H9 (cell line): ENCODE measurements around the gene NEMP2. TPM values are rescaled to one million over a fixed set of nuclear protein-coding genes. Genes with fewer than 3 reads are reported as not detected.

Experiments
- DNase-seq: peaks from one replicate; pipeline ENCODE4 v3.0.0-alpha.2; 2017
- H2AFZ ChIP-seq: one replicate; pipeline ENCODE4 v1.6.1; 2013; ENCODE audit warnings: mild to moderate bottlenecking, low read length, control low read depth, moderate library complexity
- H2AK5ac ChIP-seq: 2 replicates; pipeline ENCODE4 v1.6.1; 2013; ENCODE audit warnings: low read length, control low read depth, mixed read lengths; ENCODE audit not compliant: insufficient read length
- H2BK120ac ChIP-seq: one replicate; pipeline ENCODE4 v1.6.1; 2013; ENCODE audit warnings: low read depth, mild to moderate bottlenecking, low read length, control low read depth, inconsistent platforms; ENCODE audit not compliant: poor library complexity, severe bottlenecking
- H2BK12ac ChIP-seq: 2 replicates; pipeline ENCODE4 v1.6.1; 2013; ENCODE audit warnings: low read length, control low read depth, mixed read lengths, low read depth; ENCODE audit not compliant: insufficient read length
- H2BK15ac ChIP-seq: 2 replicates; pipeline ENCODE4 v1.6.1; 2013; ENCODE audit warnings: low read depth, low read length, control low read depth
- H2BK20ac ChIP-seq: one replicate; pipeline ENCODE4 v1.6.1; 2013; ENCODE audit warnings: low read depth, mild to moderate bottlenecking, low read length, control low read depth, inconsistent platforms; ENCODE audit not compliant: poor library complexity, severe bottlenecking
- H2BK5ac ChIP-seq: 2 replicates; pipeline ENCODE4 v1.6.1; 2013; ENCODE audit warnings: low read length, control low read depth, mixed read lengths; ENCODE audit not compliant: insufficient read length
- H3K14ac ChIP-seq: 2 replicates; pipeline ENCODE4 v1.6.1; 2013; ENCODE audit warnings: low read length, control low read depth; ENCODE audit not compliant: insufficient read depth
- H3K18ac ChIP-seq: 2 replicates; pipeline ENCODE4 v1.6.1; 2013; ENCODE audit warnings: low read depth, mild to moderate bottlenecking, mixed read lengths, low read length, control low read depth; ENCODE audit not compliant: insufficient read length
- H3K23ac ChIP-seq: 2 replicates; pipeline ENCODE4 v1.6.1; 2013; ENCODE audit warnings: low read length, control low read depth, mixed read lengths, low read depth; ENCODE audit not compliant: insufficient read length
- H3K23me2 ChIP-seq: 2 replicates; pipeline ENCODE4 v1.6.1; 2013; ENCODE audit warnings: low read depth, mild to moderate bottlenecking, mixed read lengths, low read length, control low read depth; ENCODE audit not compliant: insufficient read length, poor library complexity, severe bottlenecking
- H3K27ac ChIP-seq: 2 replicates; pipeline ENCODE4 v1.5.1; 2013; ENCODE audit warnings: low read length, control low read depth, mixed read lengths, low read depth; ENCODE audit not compliant: insufficient read length
- H3K27me3 ChIP-seq: 2 replicates; pipeline ENCODE4 v1.6.1; 2013; ENCODE audit warnings: low read length, control low read depth, inconsistent platforms; ENCODE audit not compliant: insufficient read depth
- H3K4ac ChIP-seq: 2 replicates; pipeline ENCODE4 v1.6.1; 2013; ENCODE audit warnings: low read depth, mild to moderate bottlenecking, control low read depth, inconsistent platforms, low read length, moderate library complexity
- H3K4me1 ChIP-seq: 2 replicates; pipeline ENCODE4 v1.6.1; 2013; ENCODE audit warnings: low read length, control low read depth, inconsistent platforms; ENCODE audit not compliant: insufficient read depth
- H3K4me2 ChIP-seq: 2 replicates; pipeline ENCODE4 v1.6.1; 2013; ENCODE audit warnings: low read length, control low read depth, mixed read lengths; ENCODE audit not compliant: insufficient read length, insufficient read depth
- H3K56ac ChIP-seq: 2 replicates; pipeline ENCODE4 v1.6.1; 2013; ENCODE audit warnings: low read depth, mild to moderate bottlenecking, mixed read lengths, low read length, control low read depth; ENCODE audit not compliant: insufficient read length
- H3K79me1 ChIP-seq: 2 replicates; pipeline ENCODE4 v1.6.1; 2013; ENCODE audit warnings: low read depth, mild to moderate bottlenecking, moderate library complexity, low read length, control low read depth, inconsistent platforms; ENCODE audit not compliant: insufficient read depth, poor library complexity, severe bottlenecking
- H3K79me2 ChIP-seq: 2 replicates; pipeline ENCODE4 v1.6.1; 2013; ENCODE audit warnings: low read length, control low read depth, inconsistent platforms; ENCODE audit not compliant: insufficient read depth
- H3K9ac ChIP-seq: 2 replicates; pipeline ENCODE4 v1.6.1; 2013; ENCODE audit warnings: low read length, control low read depth, mixed read lengths; ENCODE audit not compliant: insufficient read length; ENCODE audit errors: extremely low read depth
- H3K9me3 ChIP-seq: one replicate; pipeline ENCODE4 v1.6.1; 2013; ENCODE audit warnings: low read depth, low read length, inconsistent platforms; ENCODE audit not compliant: control insufficient read depth
- H3T11ph ChIP-seq: one replicate; pipeline ENCODE4 v1.6.1; 2013; ENCODE audit warnings: mild to moderate bottlenecking, low read length, control low read depth, inconsistent platforms
- H4K20me1 ChIP-seq: one replicate; pipeline ENCODE4 v1.6.1; 2013; ENCODE audit not compliant: control insufficient read depth, insufficient read length, insufficient read depth
- H4K5ac ChIP-seq: 2 replicates; pipeline ENCODE4 v1.6.1; 2013; ENCODE audit warnings: low read depth, mild to moderate bottlenecking, mixed read lengths, low read length, control low read depth; ENCODE audit not compliant: insufficient read length
- H4K8ac ChIP-seq: replicated peaks from 2 replicates; pipeline ENCODE4 v1.6.1; 2013; ENCODE audit warnings: low read length, control low read depth, mixed read lengths, low read depth; ENCODE audit not compliant: insufficient read length
- H4K91ac ChIP-seq: 2 replicates; pipeline ENCODE4 v1.6.1; 2013; ENCODE audit warnings: low read depth, mild to moderate bottlenecking, moderate library complexity, mixed read lengths, low read length, control low read depth; ENCODE audit not compliant: insufficient read length
- H3K27ac Mint-ChIP-seq, 3 experiments: 2 replicates in 2 of 3; 3 replicates in 1 of 3; pipeline ENCODE4 v1.8.0; 2020 to 2021; ENCODE audit warnings: mixed read lengths in 3 of 3, mild to moderate bottlenecking in 1 of 3, moderate library complexity in 1 of 3
- H3K27me3 Mint-ChIP-seq: 2 replicates; pipeline ENCODE4 v1.8.0; 2021; ENCODE audit warnings: low read depth, mild to moderate bottlenecking, moderate library complexity, mixed read lengths
- H3K36me3 Mint-ChIP-seq, 3 experiments: 2 replicates in 2 of 3; 3 replicates in 1 of 3; pipeline ENCODE4 v1.8.0; 2020 to 2021; ENCODE audit warnings: low read depth in 3 of 3, mixed read lengths in 3 of 3; ENCODE audit not compliant: insufficient read depth in 1 of 3
- H3K4me1 Mint-ChIP-seq, 2 experiments: 2 replicates each; pipeline ENCODE4 v1.8.0; 2020; ENCODE audit warnings: mixed read lengths in 2 of 2
- H3K4me3 Mint-ChIP-seq, 2 experiments: 2 replicates in 1 of 2; 3 replicates in 1 of 2; pipeline ENCODE4 v1.8.0; 2020 to 2021; ENCODE audit warnings: mild to moderate bottlenecking in 2 of 2, mixed read lengths in 2 of 2, moderate library complexity in 1 of 2
- H3K9me3 Mint-ChIP-seq, 2 experiments: 2 replicates in 1 of 2; 3 replicates in 1 of 2; pipeline ENCODE4 v1.8.0; 2020; ENCODE audit warnings: mild to moderate bottlenecking in 2 of 2, mixed read lengths in 2 of 2, moderate library complexity in 1 of 2
- CTCF ChIP-seq: fragments of 200-600 bp; sonication (generic); conservative IDR thresholded peaks from 3 replicates; pipeline ENCODE4 v1.8.0; 2021; ENCODE audit warnings: antibody characterized with exemption, mild to moderate bottlenecking
- whole genome bisulfite sequencing: extraction: QIAGEN DNeasy Blood & Tissue Kit; methylation state at CpG from one replicate; pipeline ENCODE4 v1.1.7; 2013; ENCODE audit warnings: missing lambda C conversion rate, low lambda C conversion rate, mixed read lengths; ENCODE audit not compliant: insufficient read length; ENCODE audit errors: extremely low coverage; 5-methylcytosine and 5-hydroxymethylcytosine counted together
- total RNA-seq: library from RNA; stranded (reverse); gene quantifications from 2 replicates; pipeline ENCODE4 v1.2.1, GENCODE V29; 2021

NEMP2 gene
- total RNA-seq, 1 experiment from 2014 or later: 5.3 TPM

- H3K4me1 Mint-ChIP-seq: peaks cover 18 to 20% of the 10 kb centered on the region in 2 experiments
- Histone ChIP-seq H4K91ac (no peak overlapping the region), H2BK5ac (no peak overlapping the region)
Measured at GRCh38 chr2:190527214-190527613, 7.3 kb downstream of the NEMP2 start.

More at GRCh38 chr2:190527214-190527613, 7.3 kb downstream of the NEMP2 start:
- H3K27me3 ChIP-seq: no peaks in the 10 kb centered on the region
- no peak overlapping the region for H2BK120ac ChIP-seq
- no peak overlapping the region for H3K9ac ChIP-seq
- no peak overlapping the region for H3T11ph ChIP-seq
- H3K4me2 ChIP-seq: no peak overlapping the region
- Mint-ChIP-seq H3K36me3 (no peaks in the 10 kb centered on the region; a peak in 2 of 7 replicates), H3K27ac (no peak overlapping the region), H3K9me3 (no peaks in the 10 kb centered on the region), H3K27me3 (no peaks in the 10 kb centered on the region), H3K4me3 (no peak overlapping the region)
- no peaks in the 10 kb centered on the region for H3K79me2 ChIP-seq
- TF ChIP-seq CTCF: no peak
- H3K4me1 ChIP-seq: no peaks in the 10 kb centered on the region; the same call in 1 of the 2 replicates
- no peak overlapping the region for H2BK12ac ChIP-seq
- no peak overlapping the region for H3K14ac ChIP-seq
- no peak overlapping the region for H4K8ac ChIP-seq
- H2BK15ac ChIP-seq: no peak overlapping the region
- WGBS: no CpG with 5 or more reads among the region's 4 CpGs
- no peaks in the 10 kb centered on the region for H3K9me3 ChIP-seq
- H2BK20ac ChIP-seq: no peak overlapping the region
- H4K5ac ChIP-seq: no peak overlapping the region
- H3K56ac ChIP-seq: no peak overlapping the region
- no peak overlapping the region for H2AFZ ChIP-seq
- no peak for DNase-seq
- H2AK5ac ChIP-seq: no peak overlapping the region
- no peak overlapping the region for H3K18ac ChIP-seq
- no peaks in the 10 kb centered on the region for H3K79me1 ChIP-seq
- H3K23me2 ChIP-seq: no peaks in the 10 kb centered on the region
- no peaks in the 10 kb centered on the region for H4K20me1 ChIP-seq
- no peak overlapping the region for H3K4ac ChIP-seq
- no peak overlapping the region for H3K23ac ChIP-seq
- H3K27ac ChIP-seq: no peak overlapping the region
